GM23338 (cell line): ENCODE measurements around the gene NPR2.

Source experiments
- CREB1 ChIP-seq: fragments of 250-450 bp; sonication (Bioruptor Pico); IDR thresholded peaks from 2 replicates; pipeline ENCODE4 v1.5.0; 2020; ENCODE audit warnings: low read depth, mild to moderate bottlenecking, moderate library complexity
- EZH2 ChIP-seq: fragments of 200-600 bp; sonication (generic); IDR thresholded peaks from one replicate; pipeline ENCODE4 v1.8.0; 2017; ENCODE audit warnings: antibody characterized with exemption, mild to moderate bottlenecking, low read depth; ENCODE audit not compliant: unreplicated experiment
- REST ChIP-seq: IDR thresholded peaks from one replicate; pipeline ENCODE4 v1.6.1; 2018; ENCODE audit warnings: antibody characterized with exemption; ENCODE audit not compliant: unreplicated experiment
- TF ChIP-seq, protein P1 (sequence below), 2 experiments: fragments of 200-600 bp in 1 of 2; sonication (generic) in 1 of 2; conservative IDR thresholded peaks; 2 replicates each; pipeline versions ENCODE4 v1.5.1 to v1.6.1; 2016 to 2017; ENCODE audit warnings: antibody characterized with exemption in 2 of 2, low read depth in 2 of 2, mild to moderate bottlenecking in 2 of 2, moderate library complexity in 1 of 2

- TF ChIP-seq, protein P1, sequence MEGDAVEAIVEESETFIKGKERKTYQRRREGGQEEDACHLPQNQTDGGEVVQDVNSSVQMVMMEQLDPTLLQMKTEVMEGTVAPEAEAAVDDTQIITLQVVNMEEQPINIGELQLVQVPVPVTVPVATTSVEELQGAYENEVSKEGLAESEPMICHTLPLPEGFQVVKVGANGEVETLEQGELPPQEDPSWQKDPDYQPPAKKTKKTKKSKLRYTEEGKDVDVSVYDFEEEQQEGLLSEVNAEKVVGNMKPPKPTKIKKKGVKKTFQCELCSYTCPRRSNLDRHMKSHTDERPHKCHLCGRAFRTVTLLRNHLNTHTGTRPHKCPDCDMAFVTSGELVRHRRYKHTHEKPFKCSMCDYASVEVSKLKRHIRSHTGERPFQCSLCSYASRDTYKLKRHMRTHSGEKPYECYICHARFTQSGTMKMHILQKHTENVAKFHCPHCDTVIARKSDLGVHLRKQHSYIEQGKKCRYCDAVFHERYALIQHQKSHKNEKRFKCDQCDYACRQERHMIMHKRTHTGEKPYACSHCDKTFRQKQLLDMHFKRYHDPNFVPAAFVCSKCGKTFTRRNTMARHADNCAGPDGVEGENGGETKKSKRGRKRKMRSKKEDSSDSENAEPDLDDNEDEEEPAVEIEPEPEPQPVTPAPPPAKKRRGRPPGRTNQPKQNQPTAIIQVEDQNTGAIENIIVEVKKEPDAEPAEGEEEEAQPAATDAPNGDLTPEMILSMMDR (conservative IDR thresholded peaks at IDR 0.05; ENCODE audit: low read depth in 2 of 2) = no peak
- TF ChIP-seq REST (no peak), CREB1 (CRISPR knock-in tag) (no peak), EZH2 (no peak)
Observed at GRCh38 chr9:35798658-35799374, 7.4 kb downstream of the NPR2 start.
